ENCODE data around the gene PDK3. TPM values are rescaled to one million over a fixed set of nuclear protein-coding genes. Genes with fewer than 3 reads are reported as not detected.

Gene PDK3
- total and polyA plus RNA-seq, 4 donors, result 4.6 to 18.9 (median 12.1) TPM

DNA sequence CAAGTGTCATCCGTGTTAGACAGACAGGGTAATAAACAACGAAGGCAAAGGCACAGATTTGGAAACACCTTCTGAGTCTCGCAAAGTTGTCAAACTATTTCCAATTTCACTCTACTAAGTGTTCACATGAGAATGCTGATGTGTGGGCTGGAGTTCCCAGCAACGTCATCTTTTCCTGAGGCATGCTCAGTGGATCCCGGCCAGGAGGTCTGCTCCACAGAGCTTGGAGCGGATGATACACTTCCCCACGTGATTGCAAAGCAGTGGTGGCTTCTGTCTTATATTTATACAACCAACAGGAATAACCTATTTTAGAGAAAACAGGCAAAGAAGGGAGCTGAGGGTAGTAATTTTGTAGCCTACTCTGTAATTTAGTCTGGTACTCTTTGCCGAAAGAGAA lies 40.1 kb upstream of the PDK3 start:
- Histone ChIP-seq H3K4me3 (no peak overlapping the region), H3K9me3 (ENCODE audit: control insufficient read depth in 4 of 4, insufficient read depth in 3 of 4, low read length in 3 of 4) (no peaks in the 10 kb centered on the region), H3K4me1 (ENCODE audit: control insufficient read depth in 5 of 5, insufficient read depth in 5 of 5, low read length in 5 of 5) (peaks cover 0 to 2% (median 0%) of the 10 kb centered on the region in 5 donors), H3K27ac (ENCODE audit: low read depth in 1 of 2, low read length in 1 of 2) (no peak overlapping the region), H3K36me3 (ENCODE audit: control insufficient read depth in 4 of 4, insufficient read depth in 4 of 4, low read length in 4 of 4) (no peaks in the 10 kb centered on the region), H3K27me3 (ENCODE audit: control insufficient read depth in 3 of 3, insufficient read depth in 3 of 3, low read length in 2 of 3) (peaks cover 0 to 9% (median 9%) of the 10 kb centered on the region in 3 donors), H3K9ac (ENCODE audit: insufficient read depth in 1 of 2, low read length in 2 of 2) (no peak overlapping the region)
- ATAC-seq (ENCODE audit: insufficient read depth, low FRiP score), result no peak
- WGBS, 2 donors, result 69 to 83% methylated on average over 8 of the region's 8 CpGs
- TF ChIP-seq CTCF (IDR thresholded peaks at IDR 0.05; ENCODE audit: control extremely low read depth, extremely low read depth), result no peak
- DNase-seq, result peak in 1 of 3 donors; percentile 9

DNA sequence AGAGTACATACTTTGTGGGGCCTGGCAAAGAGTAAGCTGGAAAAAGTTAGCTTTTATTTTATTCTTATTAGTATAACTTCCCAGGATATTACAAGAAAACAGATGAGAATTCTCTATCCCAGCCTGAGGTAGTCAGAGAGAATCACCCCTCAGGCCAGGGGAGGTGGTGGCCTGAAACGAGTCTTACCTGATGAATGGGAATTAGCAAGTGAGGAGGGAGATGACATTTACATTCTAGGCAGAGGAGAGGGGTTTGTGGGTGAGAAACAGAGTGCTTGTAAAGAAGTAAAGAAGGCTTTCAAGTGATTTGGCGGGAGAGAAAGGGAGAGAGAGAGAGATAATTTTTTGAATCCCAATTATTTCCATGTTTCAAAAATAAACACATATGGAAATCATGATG lies 39.3 kb upstream of the PDK3 start:
- DNase-seq (no peak), ATAC-seq (ENCODE audit: insufficient read depth, low FRiP score) (no peak)
- no peak overlapping the region for H3K4me3 ChIP-seq
- peaks cover 0 to 2% (median 0%) of the 10 kb centered on the region in 5 donors for H3K4me1 ChIP-seq (ENCODE audit: control insufficient read depth in 5 of 5, insufficient read depth in 5 of 5, low read length in 5 of 5)
- H3K27me3 ChIP-seq (ENCODE audit: control insufficient read depth in 3 of 3, insufficient read depth in 3 of 3, low read length in 2 of 3), result peaks cover 0 to 9% (median 9%) of the 10 kb centered on the region in 3 donors
- H3K36me3 ChIP-seq (ENCODE audit: control insufficient read depth in 4 of 4, insufficient read depth in 4 of 4, low read length in 4 of 4), result no peaks in the 10 kb centered on the region
- TF ChIP-seq CTCF (IDR thresholded peaks at IDR 0.05; ENCODE audit: control extremely low read depth, extremely low read depth), result no peak
- WGBS, 2 donors, result 65 to 96% methylated on average over 2 of the region's 2 CpGs
- no peaks in the 10 kb centered on the region for H3K9me3 ChIP-seq (ENCODE audit: control insufficient read depth in 4 of 4, insufficient read depth in 3 of 4, low read length in 3 of 4)
- no peak overlapping the region for H3K9ac ChIP-seq (ENCODE audit: insufficient read depth in 1 of 2, low read length in 2 of 2)
- H3K27ac ChIP-seq (ENCODE audit: low read depth in 1 of 2, low read length in 1 of 2), result no peak overlapping the region

DNA sequence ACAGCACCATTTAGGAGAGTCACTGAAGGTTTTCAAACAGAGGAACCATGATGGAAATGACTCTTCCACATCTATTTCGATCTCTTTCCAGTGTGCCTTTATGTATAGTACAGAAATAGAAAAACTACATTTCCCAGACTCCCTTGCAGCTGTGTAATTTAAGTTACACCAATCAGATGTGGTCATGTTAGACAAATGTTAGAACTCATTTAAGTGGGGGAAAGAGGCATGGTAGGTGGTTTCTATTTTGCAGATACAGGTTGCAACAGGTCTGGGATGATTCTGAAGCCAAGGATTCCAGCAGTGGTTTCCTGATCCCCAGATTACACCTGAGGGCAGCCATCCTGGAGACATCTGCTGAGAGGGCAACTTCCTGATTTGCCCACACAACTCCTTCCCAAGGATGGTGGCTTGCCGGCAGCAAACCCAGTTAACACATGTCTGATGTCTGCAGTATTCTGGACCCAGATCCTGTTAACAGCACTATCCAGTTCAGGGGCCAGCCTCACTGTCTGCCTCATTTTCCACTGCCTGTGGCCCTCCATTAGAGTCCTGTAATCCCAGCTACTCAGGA lies 38.7 kb upstream of the PDK3 start:
- Histone ChIP-seq H3K9ac (ENCODE audit: insufficient read depth in 1 of 2, low read length in 2 of 2) (no peak overlapping the region), H3K9me3 (ENCODE audit: control insufficient read depth in 4 of 4, insufficient read depth in 3 of 4, low read length in 3 of 4) (no peaks in the 10 kb centered on the region), H3K27ac (ENCODE audit: low read depth in 1 of 2, low read length in 1 of 2) (no peak overlapping the region), H3K4me1 (ENCODE audit: control insufficient read depth in 5 of 5, insufficient read depth in 5 of 5, low read length in 5 of 5) (peaks cover 0 to 2% (median 0%) of the 10 kb centered on the region in 5 donors), H3K4me3 (no peak overlapping the region), H3K27me3 (ENCODE audit: control insufficient read depth in 3 of 3, insufficient read depth in 3 of 3, low read length in 2 of 3) (peaks cover 0 to 9% (median 9%) of the 10 kb centered on the region in 3 donors), H3K36me3 (ENCODE audit: control insufficient read depth in 4 of 4, insufficient read depth in 4 of 4, low read length in 4 of 4) (no peaks in the 10 kb centered on the region)
- ATAC-seq (ENCODE audit: insufficient read depth, low FRiP score) (no peak), DNase-seq (peak in 1 of 3 donors; percentile 16)
- TF ChIP-seq CTCF (IDR thresholded peaks at IDR 0.05; ENCODE audit: control extremely low read depth, extremely low read depth), result no peak
- WGBS, 2 donors, result 76 to 79% methylated on average over 2 of the region's 2 CpGs
